Measurements from ENCODE around the gene STIL.
"Not testable (repeated sequence)": the region's sequence is repeated elsewhere in the genome, so short reads cannot be mapped to it uniquely, and the experiment has no call there.

DNA sequence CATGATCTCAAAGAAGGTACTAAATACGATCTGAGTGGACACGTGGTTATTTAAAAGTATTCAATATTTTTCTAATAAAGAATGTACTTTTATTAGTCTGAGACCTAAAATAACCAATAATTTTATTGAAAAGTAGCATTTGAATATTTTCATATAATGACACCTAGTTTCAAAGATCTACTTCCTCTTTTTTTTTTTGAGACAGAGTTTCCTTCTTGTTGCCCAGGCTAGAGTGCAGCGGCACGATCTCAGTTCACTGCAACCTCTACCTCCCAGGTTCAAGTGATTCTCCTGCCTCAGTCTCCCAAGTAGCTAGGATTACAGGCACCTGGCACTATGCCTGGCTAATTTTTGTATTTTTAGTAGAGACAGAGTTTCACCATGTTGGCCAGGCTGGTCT, 25.8 kb downstream of the STIL start:
- not testable (repeated sequence) for TF ChIP-seq MAFG (CRISPR knock-in tag; IDR thresholded peaks at IDR 0.05); NCOR1 (IDR thresholded peaks at IDR 0.05; ENCODE audit: borderline replicate concordance, low read length); ZNF362 (CRISPR knock-in tag; IDR thresholded peaks at IDR 0.05; ENCODE audit: borderline replicate concordance); KDM1A (CRISPR knock-in tag; IDR thresholded peaks at IDR 0.05); ZNF468 (CRISPR knock-in tag; IDR thresholded peaks at IDR 0.05); CREM (IDR thresholded peaks at IDR 0.05); CREM (CRISPR knock-in tag; IDR thresholded peaks at IDR 0.05)

All from HepG2 (cell line).